GM18951 (cell line): ENCODE data around the gene JAK2.

Experiments used
- POLR2A ChIP-seq: IDR thresholded peaks from 4 replicates; pipeline ENCODE4 v1.6.1; 2011; ENCODE audit warnings: mild to moderate bottlenecking; ENCODE audit not compliant: insufficient read length, insufficient read depth; ENCODE audit errors: extremely low read depth
- in situ Hi-C: fragments of 300-500 bp; cut with MboI; formaldehyde crosslinking; loops from one replicate; pipeline ENCODE4 v1.12.0; 2022; ENCODE audit warnings: low sequenced_read_pairs, mixed read lengths, inconsistent platforms; ENCODE audit not compliant: unreplicated experiment

JAK2 gene

GRCh38 chr9:4965174-4965821, 19.8 kb upstream of the JAK2 start:
- TF ChIP-seq POLR2A: no peak
- in situ Hi-C loops: no loop called here

GRCh38 chr9:4967523-4967922, 17.5 kb upstream of the JAK2 start:
- no peak for TF ChIP-seq POLR2A
- in situ Hi-C loops: no loop called here

- in situ Hi-C loops: no loop called here
- TF ChIP-seq POLR2A: no peak
Observed at GRCh38 chr9:4969130-4969529, 15.9 kb upstream of the JAK2 start.

GRCh38 chr9:4970970-4971641, 14.0 kb upstream of the JAK2 start:
- in situ Hi-C loops: no loop called here
- TF ChIP-seq POLR2A: no peak

GRCh38 chr9:4973246-4973645, 11.8 kb upstream of the JAK2 start:
- no peak for TF ChIP-seq POLR2A

GRCh38 chr9:4973902-4974301, 11.2 kb upstream of the JAK2 start:
- in situ Hi-C loops: no loop called here
- no peak for TF ChIP-seq POLR2A

More at GRCh38 chr9:4973246-4973645, 11.8 kb upstream of the JAK2 start:
- in situ Hi-C loops: no loop called here

- no peak for TF ChIP-seq POLR2A
- in situ Hi-C loops: no loop called here
Observed at GRCh38 chr9:4979239-4979638, 5.8 kb upstream of the JAK2 start.

GRCh38 chr9:4980086-4980727, 4.9 kb upstream of the JAK2 start:
- in situ Hi-C loops: loop anchor here (10.0 kb wide), 1 partner anchor 235 kb away; the partner anchor contains the start of gene AK3

GRCh38 chr9:4982721-4983482, 2.2 kb upstream of the JAK2 start:
- in situ Hi-C loops: loop anchor here (10.0 kb wide), 1 partner anchor 238 kb away; the partner anchor contains the start of gene AK3

More at GRCh38 chr9:4980086-4980727, 4.9 kb upstream of the JAK2 start:
- no peak for TF ChIP-seq POLR2A

GRCh38 chr9:4983601-4984165, 1.4 kb upstream of the JAK2 start:
- TF ChIP-seq POLR2A: no peak
- in situ Hi-C loops: loop anchor here (10.0 kb wide), 1 partner anchor 239 kb away; the partner anchor contains the start of gene AK3

More at GRCh38 chr9:4982721-4983482, 2.2 kb upstream of the JAK2 start:
- no peak for TF ChIP-seq POLR2A

GRCh38 chr9:4984171-4984620, 876 bp upstream of the JAK2 start:
- no peak for TF ChIP-seq POLR2A
- in situ Hi-C loops: loop anchor here (10.0 kb wide), 1 partner anchor 239 kb away; the partner anchor contains the start of gene AK3
